A549 (cell line): Measurements from ENCODE around the gene TCERG1L.

ENCODE experiments used
- CHD2 ChIP-seq: fragments of 150-350 bp; IDR thresholded peaks from 2 replicates; pipeline ENCODE4 v1.6.1; 2014; ENCODE audit warnings: low read length; ENCODE audit not compliant: partially characterized antibody
- CHD4 ChIP-seq: fragments of 200-600 bp; sonication (generic); IDR thresholded peaks from 2 replicates; pipeline ENCODE4 v1.6.1; 2016; ENCODE audit warnings: antibody characterized with exemption, mild to moderate bottlenecking, borderline replicate concordance
- SMC3 ChIP-seq: fragments of >200 bp; sonication (Bioruptor Twin); formaldehyde crosslinking; IDR thresholded peaks from 3 replicates; pipeline ENCODE4 v1.6.1; 2018; ENCODE audit warnings: inconsistent platforms
- TF ChIP-seq, protein P1 (sequence below): IDR thresholded peaks from 2 replicates; pipeline ENCODE4 v1.6.1; 2012
- TF ChIP-seq, protein P2 (sequence below): fragments of >200 bp; sonication (Bioruptor Twin); formaldehyde crosslinking; IDR thresholded peaks from 2 replicates; pipeline ENCODE4 v1.6.1; 2016
- TF ChIP-seq, protein P3 (sequence below): fragments of >200 bp; sonication (Bioruptor Twin); formaldehyde crosslinking; IDR thresholded peaks from 3 replicates; pipeline ENCODE4 v1.5.1; 2016

DNA sequence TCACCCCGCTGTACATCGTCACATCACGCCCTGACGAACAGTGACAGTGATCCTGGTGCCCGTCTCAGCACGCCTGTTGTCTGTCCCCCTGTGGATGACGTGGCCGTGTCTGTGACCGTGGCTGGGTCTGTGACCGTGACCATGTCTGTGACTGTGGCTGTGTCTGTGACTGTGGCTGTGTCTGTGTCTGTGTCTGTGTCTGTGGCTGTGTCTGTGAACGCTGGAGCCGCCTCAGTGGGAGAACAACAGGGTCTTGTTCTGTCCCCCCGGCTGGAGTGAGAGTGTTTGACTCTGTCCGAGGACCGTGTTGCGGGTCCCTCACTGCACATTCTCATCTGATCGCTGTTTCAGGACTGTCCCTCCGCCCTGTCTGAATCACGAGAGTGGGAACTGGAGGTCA lies 202.2 kb downstream of the TCERG1L start:
- TF ChIP-seq CHD2 (no peak), CHD4 (no peak), SMC3 (no peak)
- TF ChIP-seq, protein P1, sequence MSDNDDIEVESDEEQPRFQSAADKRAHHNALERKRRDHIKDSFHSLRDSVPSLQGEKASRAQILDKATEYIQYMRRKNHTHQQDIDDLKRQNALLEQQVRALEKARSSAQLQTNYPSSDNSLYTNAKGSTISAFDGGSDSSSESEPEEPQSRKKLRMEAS, result no peak
- TF ChIP-seq, protein P2, sequence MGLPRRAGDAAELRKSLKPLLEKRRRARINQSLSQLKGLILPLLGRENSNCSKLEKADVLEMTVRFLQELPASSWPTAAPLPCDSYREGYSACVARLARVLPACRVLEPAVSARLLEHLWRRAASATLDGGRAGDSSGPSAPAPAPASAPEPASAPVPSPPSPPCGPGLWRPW, result no peak
- TF ChIP-seq, protein P3, sequence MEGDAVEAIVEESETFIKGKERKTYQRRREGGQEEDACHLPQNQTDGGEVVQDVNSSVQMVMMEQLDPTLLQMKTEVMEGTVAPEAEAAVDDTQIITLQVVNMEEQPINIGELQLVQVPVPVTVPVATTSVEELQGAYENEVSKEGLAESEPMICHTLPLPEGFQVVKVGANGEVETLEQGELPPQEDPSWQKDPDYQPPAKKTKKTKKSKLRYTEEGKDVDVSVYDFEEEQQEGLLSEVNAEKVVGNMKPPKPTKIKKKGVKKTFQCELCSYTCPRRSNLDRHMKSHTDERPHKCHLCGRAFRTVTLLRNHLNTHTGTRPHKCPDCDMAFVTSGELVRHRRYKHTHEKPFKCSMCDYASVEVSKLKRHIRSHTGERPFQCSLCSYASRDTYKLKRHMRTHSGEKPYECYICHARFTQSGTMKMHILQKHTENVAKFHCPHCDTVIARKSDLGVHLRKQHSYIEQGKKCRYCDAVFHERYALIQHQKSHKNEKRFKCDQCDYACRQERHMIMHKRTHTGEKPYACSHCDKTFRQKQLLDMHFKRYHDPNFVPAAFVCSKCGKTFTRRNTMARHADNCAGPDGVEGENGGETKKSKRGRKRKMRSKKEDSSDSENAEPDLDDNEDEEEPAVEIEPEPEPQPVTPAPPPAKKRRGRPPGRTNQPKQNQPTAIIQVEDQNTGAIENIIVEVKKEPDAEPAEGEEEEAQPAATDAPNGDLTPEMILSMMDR, result no peak
